OCI-LY7 (cell line): ENCODE measurements around the gene COPS8. TPM values are rescaled to one million over a fixed set of nuclear protein-coding genes. Genes with fewer than 3 reads are reported as not detected.
A peak's percentile ranks its signal among the peaks of the same experiment; 100 is the strongest.

ENCODE experiments used
- BruUV-seq: library from RNA; stranded (reverse); fragments of 400-500 nt; replicated peaks from 2 replicates; lab custom pipeline; 2021; lab: Mats Ljungman, UMichigan
- CTCF ChIA-PET: fragments of 300-600 bp; sonication (Branson Sonifier 250); formaldehyde crosslinking; loops from one replicate; lab custom pipeline; 2022; ENCODE audit warnings: antibody characterized with exemption; ENCODE audit not compliant: unreplicated experiment; lab: Charles Lee
- POLR2A ChIA-PET: fragments of 300-600 bp; sonication (Branson Sonifier 250); formaldehyde crosslinking; loops from one replicate; lab custom pipeline; 2022; ENCODE audit warnings: antibody characterized with exemption; lab: Charles Lee
- DNase-seq: peaks from one replicate; pipeline ENCODE4 v3.0.0-alpha.2; 2015; ENCODE audit warnings: low spot score
- H2AFZ ChIP-seq: fragments of 200-600 bp; sonication (generic), shearing (Covaris generic); 2 replicates; pipeline ENCODE4 v1.6.1; 2014; ENCODE audit warnings: mild to moderate bottlenecking, antibody characterized with exemption, low read length, moderate library complexity
- H3K27ac ChIP-seq: fragments of 200-600 bp; sonication (generic); 2 replicates; pipeline ENCODE4 v1.5.1; 2014; ENCODE audit warnings: mixed run types, low read depth, mild to moderate bottlenecking, moderate library complexity, low read length, inconsistent platforms; ENCODE audit not compliant: poor library complexity, severe bottlenecking
- H3K36me3 ChIP-seq: fragments of 200-600 bp; sonication (generic); 2 replicates; pipeline ENCODE4 v1.6.1; 2014; ENCODE audit warnings: mild to moderate bottlenecking, antibody characterized with exemption, low read length, moderate library complexity, mixed read lengths; ENCODE audit not compliant: insufficient read depth
- H3K4me1 ChIP-seq: fragments of 200-600 bp; sonication (generic); 2 replicates; pipeline ENCODE4 v1.5.1; 2014; ENCODE audit warnings: mild to moderate bottlenecking, low read length; ENCODE audit not compliant: insufficient read depth, poor library complexity, severe bottlenecking
- H3K4me2 ChIP-seq: fragments of 200-600 bp; sonication (generic); 2 replicates; pipeline ENCODE4 v1.6.1; 2014; ENCODE audit warnings: mild to moderate bottlenecking, low read length
- H3K4me3 ChIP-seq: fragments of 200-600 bp; sonication (generic); 2 replicates; pipeline ENCODE4 v1.5.1; 2014; ENCODE audit warnings: mild to moderate bottlenecking, low read depth, low read length; ENCODE audit not compliant: poor library complexity, severe bottlenecking
- H3K79me2 ChIP-seq: fragments of 200-600 bp; sonication (generic); 2 replicates; pipeline ENCODE4 v1.6.1; 2016; ENCODE audit warnings: low read depth, mild to moderate bottlenecking, low read length, moderate library complexity, mixed read lengths; ENCODE audit not compliant: insufficient read depth
- H3K9me2 ChIP-seq: fragments of 200-600 bp; sonication (generic); 2 replicates; pipeline ENCODE4 v1.6.1; 2016; ENCODE audit warnings: mild to moderate bottlenecking, low read length, mixed read lengths; ENCODE audit not compliant: insufficient read depth
- H3K9me3 ChIP-seq: fragments of 200-600 bp; sonication (generic); 2 replicates; pipeline ENCODE4 v1.6.1; 2014; ENCODE audit warnings: mild to moderate bottlenecking, mixed run types, low read length, mixed read lengths
- H4K20me1 ChIP-seq: fragments of 200-600 bp; sonication (generic); 2 replicates; pipeline ENCODE4 v1.6.1; 2014; ENCODE audit warnings: mild to moderate bottlenecking, antibody characterized with exemption, low read length, moderate library complexity, mixed read lengths; ENCODE audit not compliant: insufficient read depth
- EZH2phosphoT487 ChIP-seq: fragments of 200-600 bp; sonication (generic); IDR thresholded peaks from 2 replicates; pipeline ENCODE4 v1.6.1; 2018; ENCODE audit warnings: low read depth, borderline replicate concordance, mild to moderate bottlenecking, mixed run types, antibody characterized with exemption, low read length, moderate library complexity, mixed read lengths
- intact Hi-C: fragments of 100-400 bp; cut with micrococcal nuclease; formaldehyde crosslinking; loops from one replicate; pipeline ENCODE4 v1.10.0; 2022; ENCODE audit not compliant: unreplicated experiment
- total RNA-seq, 2 experiments: library from RNA; depleted of rRNA in 1 of 2; stranded (reverse); fragments of >200 nt in 1 of 2; shearing (Covaris generic) in 1 of 2; gene quantifications; 2 replicates each; pipeline ENCODE4 v1.2.3, GENCODE V29; 2014 to 2022
- TF ChIP-seq, protein P1 (sequence below): fragments of 200-600 bp; sonication (generic); conservative IDR thresholded peaks from 2 replicates; pipeline ENCODE4 v1.5.1; 2014; ENCODE audit warnings: mild to moderate bottlenecking, antibody characterized with exemption, low read length, moderate library complexity, mixed read lengths

Gene COPS8
- total RNA-seq, 2 experiments from 2014 or later, result 58.8 to 117 TPM

DNA sequence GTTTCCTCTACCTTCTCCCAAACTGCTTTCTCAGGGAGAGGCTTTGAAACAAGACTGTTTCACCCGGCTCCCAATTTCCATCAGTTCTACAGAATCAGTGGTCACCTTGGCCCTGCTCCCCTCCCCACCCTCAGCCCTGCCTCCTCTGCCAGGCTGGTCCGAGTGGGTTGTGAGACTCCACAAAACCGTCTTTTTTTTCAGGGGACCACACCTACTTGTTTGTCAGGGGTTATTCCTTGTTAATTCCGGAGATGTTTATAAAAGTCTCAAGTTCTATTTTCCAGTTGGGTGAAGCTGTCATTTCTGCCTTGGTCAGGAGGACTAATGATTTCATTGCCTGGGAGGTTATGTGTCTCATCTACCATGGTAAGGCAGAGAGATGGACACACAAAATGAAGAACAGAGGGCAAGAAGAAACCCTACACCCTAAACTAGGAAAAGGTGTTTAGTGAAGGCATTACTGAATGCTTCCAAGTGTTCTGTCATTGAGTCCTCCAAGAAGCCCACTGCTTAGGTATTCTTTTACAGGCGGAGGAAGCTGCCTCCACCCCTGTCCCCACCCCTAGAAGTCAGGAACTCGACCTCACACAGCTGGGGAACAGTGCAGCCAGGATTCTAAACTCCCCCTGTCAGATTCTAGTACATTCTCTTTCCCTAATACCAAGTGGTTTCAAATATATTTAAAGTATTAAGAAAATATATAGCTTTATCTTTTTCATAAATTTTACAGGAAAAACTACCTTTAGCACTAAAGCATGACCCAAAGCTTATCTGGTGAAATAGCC lies 46.3 kb downstream of the COPS8 start:
- ChIA-PET CTCF (no interaction called here), POLR2A (interaction anchor here (0.6 kb wide), 1 partner anchor 26 kb away, joined by 3 read pairs; no protein-coding TSS in a partner anchor)
- no peaks in the 10 kb centered on the region for H3K9me2 ChIP-seq
- BruUV-seq, result no TSS peak
- no peak overlapping the region for H2AFZ ChIP-seq
- no peaks in the 10 kb centered on the region for H3K4me1 ChIP-seq
- no peak for DNase-seq
- no peaks in the 10 kb centered on the region for H4K20me1 ChIP-seq
- no peak for TF ChIP-seq EZH2phosphoT487
- intact Hi-C loops, result no loop called here
- H3K79me2 ChIP-seq, result no peaks in the 10 kb centered on the region
- no peak overlapping the region for H3K4me3 ChIP-seq
- no peak overlapping the region for H3K27ac ChIP-seq
- no peaks in the 10 kb centered on the region for H3K36me3 ChIP-seq
- no peak overlapping the region for H3K4me2 ChIP-seq
- H3K9me3 ChIP-seq, result 0 out of 2 replicates have a peak, but pooled peaks cover 9% of the 10 kb centered on the region

DNA sequence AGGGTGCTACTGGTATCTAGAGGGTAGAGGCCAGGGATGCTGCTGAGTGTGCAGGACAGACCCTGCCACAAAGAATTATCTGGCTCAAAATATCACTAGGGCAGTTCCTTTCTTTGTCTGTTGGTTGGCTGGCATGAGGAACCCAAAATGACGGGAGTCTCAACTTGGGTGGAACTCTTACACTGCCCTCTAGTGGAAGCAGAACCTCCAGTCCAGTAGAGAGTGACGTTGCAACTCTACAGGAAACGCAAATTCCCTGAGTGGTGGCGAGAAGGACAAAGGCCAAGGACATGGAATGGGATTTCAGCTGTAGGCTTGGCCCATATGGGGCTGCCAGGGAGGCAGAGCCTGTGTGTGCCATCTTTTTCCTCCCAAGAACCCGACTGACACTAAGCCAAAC lies 47.1 kb downstream of the COPS8 start:
- no TSS peak for BruUV-seq
- no peaks in the 10 kb centered on the region for H3K9me2 ChIP-seq
- H3K79me2 ChIP-seq, result no peaks in the 10 kb centered on the region
- peak; percentile 42 for DNase-seq
- no peak overlapping the region for H3K4me2 ChIP-seq
- CTCF ChIA-PET, result no interaction called here
- no peak overlapping the region for H3K27ac ChIP-seq
- 0 out of 2 replicates have a peak, but pooled peaks cover 9% of the 10 kb centered on the region for H3K9me3 ChIP-seq
- H4K20me1 ChIP-seq, result no peaks in the 10 kb centered on the region
- POLR2A ChIA-PET, result no interaction called here
- H2AFZ ChIP-seq, result no peak overlapping the region
- intact Hi-C loops, result no loop called here
- no peak for TF ChIP-seq EZH2phosphoT487
- TF ChIP-seq, protein P1, sequence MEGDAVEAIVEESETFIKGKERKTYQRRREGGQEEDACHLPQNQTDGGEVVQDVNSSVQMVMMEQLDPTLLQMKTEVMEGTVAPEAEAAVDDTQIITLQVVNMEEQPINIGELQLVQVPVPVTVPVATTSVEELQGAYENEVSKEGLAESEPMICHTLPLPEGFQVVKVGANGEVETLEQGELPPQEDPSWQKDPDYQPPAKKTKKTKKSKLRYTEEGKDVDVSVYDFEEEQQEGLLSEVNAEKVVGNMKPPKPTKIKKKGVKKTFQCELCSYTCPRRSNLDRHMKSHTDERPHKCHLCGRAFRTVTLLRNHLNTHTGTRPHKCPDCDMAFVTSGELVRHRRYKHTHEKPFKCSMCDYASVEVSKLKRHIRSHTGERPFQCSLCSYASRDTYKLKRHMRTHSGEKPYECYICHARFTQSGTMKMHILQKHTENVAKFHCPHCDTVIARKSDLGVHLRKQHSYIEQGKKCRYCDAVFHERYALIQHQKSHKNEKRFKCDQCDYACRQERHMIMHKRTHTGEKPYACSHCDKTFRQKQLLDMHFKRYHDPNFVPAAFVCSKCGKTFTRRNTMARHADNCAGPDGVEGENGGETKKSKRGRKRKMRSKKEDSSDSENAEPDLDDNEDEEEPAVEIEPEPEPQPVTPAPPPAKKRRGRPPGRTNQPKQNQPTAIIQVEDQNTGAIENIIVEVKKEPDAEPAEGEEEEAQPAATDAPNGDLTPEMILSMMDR, result peak; percentile 83
- H3K4me3 ChIP-seq, result no peak overlapping the region
- H3K36me3 ChIP-seq, result no peaks in the 10 kb centered on the region
- H3K4me1 ChIP-seq, result no peaks in the 10 kb centered on the region

DNA sequence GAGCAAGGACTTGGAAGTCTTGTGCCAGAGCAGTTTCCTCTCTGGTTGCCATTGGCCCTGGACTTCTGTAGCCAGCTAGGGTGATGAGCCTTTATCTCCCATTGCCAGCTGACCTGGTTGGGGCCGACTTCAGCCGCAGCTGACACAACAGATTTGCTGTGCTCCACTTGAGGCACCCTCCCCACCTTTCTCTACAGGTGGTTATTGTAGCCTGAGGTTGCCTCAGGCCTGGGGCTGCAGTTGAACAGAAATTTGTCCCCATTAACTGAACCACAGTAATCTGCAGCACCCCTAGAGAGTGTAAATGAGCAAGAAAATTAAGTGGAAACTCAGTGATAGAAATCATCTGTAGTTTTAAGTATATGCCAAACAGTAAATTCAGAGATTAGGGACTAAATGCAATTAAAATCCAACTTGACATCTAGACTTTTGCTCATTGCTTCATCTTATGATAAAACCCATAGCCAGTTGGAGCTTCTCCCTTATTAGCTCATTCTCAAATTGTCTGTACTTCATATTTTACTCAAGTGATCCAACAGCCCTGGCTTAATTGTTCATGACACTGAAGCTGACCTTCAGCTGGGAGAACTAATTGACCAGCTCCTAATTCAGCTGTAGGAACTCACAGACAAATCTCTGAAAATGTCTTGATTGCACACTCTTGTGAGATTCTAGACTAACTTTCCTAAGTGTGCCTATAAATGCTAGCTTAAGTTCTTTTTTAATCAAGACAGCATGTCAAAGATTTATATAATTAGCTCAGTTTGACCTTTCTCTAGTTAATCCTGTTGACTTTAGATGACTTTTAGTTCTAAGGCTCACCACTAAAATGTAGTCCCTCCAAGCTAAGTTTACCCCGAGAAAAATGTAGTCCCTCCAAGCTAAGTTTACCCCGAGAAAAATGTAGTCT lies 48.9 kb downstream of the COPS8 start:
- no TSS peak for BruUV-seq
- no peak for DNase-seq
- Histone ChIP-seq H3K27ac (no peak overlapping the region), H3K4me1 (no peaks in the 10 kb centered on the region), H4K20me1 (no peaks in the 10 kb centered on the region), H3K79me2 (no peaks in the 10 kb centered on the region), H3K4me3 (no peak overlapping the region), H3K36me3 (no peaks in the 10 kb centered on the region), H2AFZ (no peak overlapping the region), H3K4me2 (no peak overlapping the region), H3K9me2 (no peaks in the 10 kb centered on the region), H3K9me3 (0 out of 2 replicates have a peak, but pooled peaks cover 9% of the 10 kb centered on the region)
- intact Hi-C loops, result no loop called here
- CTCF ChIA-PET, result no interaction called here
- POLR2A ChIA-PET, result interaction anchor here (0.6 kb wide), 1 partner anchor 425 kb away, joined by 3 read pairs; no protein-coding TSS in a partner anchor
- TF ChIP-seq EZH2phosphoT487, result no peak
- TF ChIP-seq, protein P1, result no peak
